Endometrial microvascular endothelial cells (primary cell): Measurements from ENCODE around the gene CFAP97. TPM values are rescaled to one million over a fixed set of nuclear protein-coding genes. Genes with fewer than 3 reads are reported as not detected.
"Not testable (repeated sequence)": the region's sequence is repeated elsewhere in the genome, so short reads cannot be mapped to it uniquely, and the experiment has no call there.

Experiments used
- in situ Hi-C: cut with HindIII; loops from 2 replicates; pipeline ENCODE4 v1.10.0; 2017; ENCODE audit warnings: low sequenced_read_pairs, low pct_unique_long_range_greater_than_20kb; ENCODE audit errors: inconsistent ontology term
- total RNA-seq: library from RNA; depleted of rRNA; stranded (reverse); fragments of >200 nt; gene quantifications from one replicate; pipeline ENCODE4 v1.2.3, GENCODE V29; 2015; ENCODE audit errors: inconsistent ontology term

The CFAP97 gene
- total RNA-seq, 1 donor from 2014 or later: 37.3 TPM

GRCh38 chr4:185204238-185204910 is 574 bp upstream of the CFAP97 start:
- in situ Hi-C loops: no loop called here

GRCh38 chr4:185202984-185203485 is 765 bp downstream of the CFAP97 start:
- in situ Hi-C loops: no loop called here

GRCh38 chr4:185201977-185202962 is 1.5 kb downstream of the CFAP97 start:
- in situ Hi-C loops: no loop called here

GRCh38 chr4:185198189-185198588 is 5.6 kb downstream of the CFAP97 start:
- in situ Hi-C loops: not testable (repeated sequence)

- in situ Hi-C loops: no loop called here
Measured at GRCh38 chr4:185196437-185196836, 7.4 kb downstream of the CFAP97 start.

GRCh38 chr4:185194924-185195888 is 8.6 kb downstream of the CFAP97 start:
- in situ Hi-C loops: no loop called here

- in situ Hi-C loops: no loop called here
Measured at GRCh38 chr4:185192059-185192458, 11.7 kb downstream of the CFAP97 start.

GRCh38 chr4:185190306-185190856 is 13.4 kb downstream of the CFAP97 start:
- in situ Hi-C loops: no loop called here

- in situ Hi-C loops: no loop called here
Measured at GRCh38 chr4:185189606-185190305, 14.0 kb downstream of the CFAP97 start.

GRCh38 chr4:185186769-185187168 is 17.0 kb downstream of the CFAP97 start:
- in situ Hi-C loops: no loop called here

- in situ Hi-C loops: no loop called here
Measured at GRCh38 chr4:185183622-185184281, 20.0 kb downstream of the CFAP97 start.

- in situ Hi-C loops: no loop called here
Measured at GRCh38 chr4:185182239-185182638, 21.6 kb downstream of the CFAP97 start.

- in situ Hi-C loops: no loop called here
Measured at GRCh38 chr4:185179488-185179887, 24.3 kb downstream of the CFAP97 start.

GRCh38 chr4:185171373-185172071 is 32.3 kb downstream of the CFAP97 start:
- in situ Hi-C loops: no loop called here

GRCh38 chr4:185167234-185167633 is 36.6 kb downstream of the CFAP97 start:
- in situ Hi-C loops: no loop called here

GRCh38 chr4:185165605-185166063 is 38.2 kb downstream of the CFAP97 start:
- in situ Hi-C loops: no loop called here

GRCh38 chr4:185151296-185151695 is 52.5 kb downstream of the CFAP97 start:
- in situ Hi-C loops: no loop called here
